Epithelial cell of proximal tubule (primary cell): ENCODE results near the gene RPTOR. TPM values are rescaled to one million over a fixed set of nuclear protein-coding genes. Genes with fewer than 3 reads are reported as not detected.

Source experiments
- DNase-seq: peaks from one replicate; pipeline ENCODE4 v3.0.0-alpha.2; 2011; ENCODE audit warnings: low read depth
- H3K4me3 ChIP-seq: 2 replicates; pipeline ENCODE4 v1.5.1; 2011; ENCODE audit warnings: low read depth, mild to moderate bottlenecking, low read length
- total RNA-seq: library from RNA; depleted of rRNA; stranded (reverse); fragments of >200 nt; gene quantifications from 2 replicates; pipeline ENCODE4 v1.2.3, GENCODE V29; 2015
- TF ChIP-seq, protein P1 (sequence below): conservative IDR thresholded peaks from 2 replicates; pipeline ENCODE4 v1.5.1; 2012; ENCODE audit warnings: low read depth, mild to moderate bottlenecking, low read length

RPTOR gene
- total RNA-seq, 1 donor from 2014 or later, result 24.4 TPM

DNA sequence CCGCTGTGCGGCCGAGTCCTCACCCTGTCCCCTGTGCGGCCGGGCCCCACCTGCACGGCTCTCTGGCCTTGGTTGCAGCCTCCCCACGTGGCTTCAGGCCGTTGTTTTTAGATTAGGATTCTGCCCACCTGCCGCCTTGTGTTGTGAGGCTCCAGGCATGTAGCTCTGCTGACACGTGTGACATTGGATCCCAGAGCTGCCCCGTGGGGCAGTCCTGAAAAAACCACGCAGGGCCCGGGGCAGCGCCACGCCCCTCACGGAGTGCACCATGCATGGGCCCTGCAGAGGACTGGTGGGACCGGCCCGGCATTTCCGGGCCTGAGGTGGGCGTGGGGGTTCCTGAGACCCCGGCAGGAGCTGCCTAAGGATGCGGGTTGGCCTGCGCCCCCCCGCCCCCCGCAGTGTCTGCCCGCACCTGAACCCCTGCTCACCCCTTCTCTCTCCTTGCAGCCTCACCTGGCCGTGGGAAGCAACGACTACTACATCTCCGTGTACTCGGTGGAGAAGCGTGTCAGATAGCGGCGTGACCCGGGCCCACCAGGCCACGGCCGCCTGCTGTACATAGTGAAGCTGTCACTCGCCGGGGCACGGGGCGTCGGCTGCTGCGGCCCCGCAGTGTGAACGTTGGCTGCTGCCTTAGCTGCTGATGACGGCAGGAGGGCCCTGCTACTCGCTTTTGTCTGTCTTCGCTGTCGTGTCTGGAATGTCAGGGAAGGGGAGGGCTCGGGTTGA lies 419.3 kb downstream of the RPTOR start:
- no peak overlapping the region for H3K4me3 ChIP-seq
- TF ChIP-seq, protein P1, sequence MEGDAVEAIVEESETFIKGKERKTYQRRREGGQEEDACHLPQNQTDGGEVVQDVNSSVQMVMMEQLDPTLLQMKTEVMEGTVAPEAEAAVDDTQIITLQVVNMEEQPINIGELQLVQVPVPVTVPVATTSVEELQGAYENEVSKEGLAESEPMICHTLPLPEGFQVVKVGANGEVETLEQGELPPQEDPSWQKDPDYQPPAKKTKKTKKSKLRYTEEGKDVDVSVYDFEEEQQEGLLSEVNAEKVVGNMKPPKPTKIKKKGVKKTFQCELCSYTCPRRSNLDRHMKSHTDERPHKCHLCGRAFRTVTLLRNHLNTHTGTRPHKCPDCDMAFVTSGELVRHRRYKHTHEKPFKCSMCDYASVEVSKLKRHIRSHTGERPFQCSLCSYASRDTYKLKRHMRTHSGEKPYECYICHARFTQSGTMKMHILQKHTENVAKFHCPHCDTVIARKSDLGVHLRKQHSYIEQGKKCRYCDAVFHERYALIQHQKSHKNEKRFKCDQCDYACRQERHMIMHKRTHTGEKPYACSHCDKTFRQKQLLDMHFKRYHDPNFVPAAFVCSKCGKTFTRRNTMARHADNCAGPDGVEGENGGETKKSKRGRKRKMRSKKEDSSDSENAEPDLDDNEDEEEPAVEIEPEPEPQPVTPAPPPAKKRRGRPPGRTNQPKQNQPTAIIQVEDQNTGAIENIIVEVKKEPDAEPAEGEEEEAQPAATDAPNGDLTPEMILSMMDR, result no peak
- DNase-seq, result no peak

DNA sequence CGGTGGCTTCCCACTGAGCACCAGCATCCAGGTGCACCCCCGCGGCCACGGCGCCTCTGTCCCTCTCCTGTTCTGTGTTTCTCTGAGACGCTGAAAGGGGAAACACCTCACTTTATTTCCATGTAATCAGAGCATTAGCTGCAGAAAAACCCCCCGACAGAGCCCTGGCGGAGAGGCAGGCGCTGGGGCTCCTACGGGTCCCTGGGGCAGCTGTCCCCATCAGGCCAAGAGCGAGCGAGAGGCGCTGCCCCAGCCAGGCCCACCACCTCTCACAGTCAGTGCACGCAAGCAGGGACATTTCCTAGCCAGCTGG lies 419.9 kb downstream of the RPTOR start:
- TF ChIP-seq, protein P1, result no peak
- DNase-seq, result no peak
- no peak overlapping the region for H3K4me3 ChIP-seq

DNA sequence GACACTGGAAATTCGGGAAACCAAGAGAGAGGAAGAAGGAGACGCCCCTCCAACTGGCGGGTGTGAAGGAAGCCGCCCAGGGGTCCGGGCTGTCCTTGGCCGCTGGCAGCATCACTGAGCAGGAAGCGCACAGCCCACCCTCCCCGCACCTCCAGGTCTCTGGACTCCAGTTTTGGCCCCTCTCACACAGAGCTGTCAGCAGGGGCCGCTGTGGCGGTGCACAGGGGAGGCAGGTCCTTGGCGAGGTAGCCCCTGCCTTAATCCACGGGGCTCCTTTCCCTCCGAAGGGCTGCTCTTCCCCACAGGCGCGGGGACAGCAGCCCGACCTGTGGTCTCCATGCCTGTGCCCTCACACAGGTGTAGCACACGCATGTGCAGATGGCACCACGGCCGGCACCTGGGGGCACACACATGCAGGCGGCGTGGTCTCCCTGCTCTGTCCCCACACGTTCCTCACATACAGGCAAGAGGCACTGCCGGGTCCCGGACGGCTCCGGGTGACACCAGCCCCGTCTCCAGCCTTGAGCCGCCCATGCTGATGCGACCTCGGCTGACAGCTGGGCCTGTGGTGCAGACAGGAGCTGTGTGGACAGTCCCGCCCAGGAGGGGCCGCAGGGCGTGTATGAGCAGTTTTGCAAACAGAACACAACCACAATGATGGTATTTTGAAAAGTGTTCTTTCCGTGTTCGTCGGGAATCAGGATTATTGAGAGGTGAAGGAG lies 420.4 kb downstream of the RPTOR start:
- no peak for DNase-seq
- TF ChIP-seq, protein P1, result no peak
- H3K4me3 ChIP-seq, result no peak overlapping the region

DNA sequence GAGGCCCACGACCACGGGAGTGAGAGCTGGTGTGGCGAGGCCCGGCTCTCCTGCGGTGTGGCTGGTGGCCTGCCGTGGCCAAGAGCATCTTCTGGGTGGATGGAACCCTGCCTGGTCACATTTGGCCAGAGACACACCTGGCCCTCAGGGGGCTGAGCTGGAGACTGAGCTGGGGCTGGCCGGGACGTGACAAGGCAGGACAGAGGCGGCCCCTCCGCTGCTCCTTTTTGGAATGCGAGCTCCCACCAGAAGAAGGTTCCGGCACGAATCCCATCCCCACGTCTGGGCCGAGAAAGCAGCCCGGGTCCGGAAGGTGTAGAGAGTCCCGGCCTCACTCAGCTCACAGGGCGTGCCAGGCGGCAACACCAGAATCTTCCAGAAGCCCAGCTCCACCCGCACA lies 421.0 kb downstream of the RPTOR start:
- no peak overlapping the region for H3K4me3 ChIP-seq
- no peak for DNase-seq
- TF ChIP-seq, protein P1, result no peak

DNA sequence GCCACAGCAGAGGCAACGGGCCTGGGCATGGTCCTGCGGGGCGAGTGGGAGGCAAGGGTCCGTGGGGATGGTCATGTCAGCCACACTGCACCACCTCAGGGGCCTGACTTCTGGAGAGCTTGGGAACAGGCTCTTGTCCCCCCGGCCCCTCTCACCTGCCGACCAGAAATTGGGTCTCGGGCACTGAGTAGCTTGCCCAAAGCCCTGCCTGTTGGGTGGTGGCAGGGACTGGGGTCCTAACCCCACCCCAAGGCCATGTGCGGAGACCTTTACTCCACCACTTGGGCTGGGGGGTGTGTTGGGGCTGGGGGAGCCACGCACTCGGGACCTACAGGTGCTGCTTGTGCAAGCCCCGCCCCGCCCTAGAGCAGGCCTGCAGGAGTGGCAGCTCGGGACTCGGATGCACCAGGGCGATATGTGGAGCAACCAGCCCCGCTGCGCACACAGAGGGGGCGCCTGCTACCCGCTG lies 422.8 kb downstream of the RPTOR start:
- no peak overlapping the region for H3K4me3 ChIP-seq
- DNase-seq, result no peak
- TF ChIP-seq, protein P1, result no peak

DNA sequence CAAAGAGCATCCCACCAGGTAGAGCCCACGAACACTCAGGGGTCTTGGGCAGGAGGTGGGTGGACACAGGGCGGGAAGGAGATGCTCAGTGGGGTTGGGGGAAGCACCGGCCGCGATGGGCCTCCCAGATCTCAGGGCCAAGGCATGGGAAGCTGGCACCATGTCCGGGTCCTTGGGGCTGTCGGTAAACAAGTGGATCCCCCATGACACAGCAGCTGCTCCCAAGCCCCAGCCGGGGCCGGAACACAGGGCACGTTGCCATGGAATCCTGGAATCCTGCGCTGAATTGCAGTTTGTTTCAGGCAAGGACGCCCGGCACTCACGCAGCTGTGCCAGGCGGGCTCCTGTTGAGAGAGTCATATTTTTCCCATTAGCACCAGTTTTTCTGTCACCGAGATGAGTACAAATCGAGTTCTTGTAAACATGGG lies 424.0 kb downstream of the RPTOR start:
- TF ChIP-seq, protein P1, result no peak
- DNase-seq, result no peak
- H3K4me3 ChIP-seq, result no peak overlapping the region
